Measurements from ENCODE around the gene PTTG1.

GRCh38 chr5:160436017-160436416 lies 14.4 kb downstream of the PTTG1 start:
- TF ChIP-seq POLR2A (IDR thresholded peaks at IDR 0.05; ENCODE audit: extremely low read depth, insufficient read length) (no peak), CTCF (IDR thresholded peaks at IDR 0.05; ENCODE audit: low read depth, low read length) (no peak), MAX (IDR thresholded peaks at IDR 0.05; ENCODE audit: low read depth, low read length) (no peak), MYC (IDR thresholded peaks at IDR 0.05; ENCODE audit: low read depth, low read length) (no peak)

All from NB4 (cell line).